ENCODE measurements around the gene C15orf62.

C15orf62 gene

GRCh38 chr15:40776537-40777141 lies 6.9 kb downstream of the C15orf62 start:
- Histone ChIP-seq H3K27ac (no peak overlapping the region), H3K36me3 (replicated peaks) (peaks cover 54% of the 10 kb centered on the region), H3K27me3 (replicated peaks) (no peaks in the 10 kb centered on the region), H3K4me3 (ENCODE audit: low read depth, low read length) (no peak overlapping the region)
- in situ Hi-C loops (cut with HindIII; ENCODE audit: low pct_ligation_motif_present, low sequenced_read_pairs): no loop called here
- DNase-seq: no peak
- no peak for TF ChIP-seq CTCF (IDR thresholded peaks at IDR 0.05; ENCODE audit: low read depth, low read length, missing control alignments)

- in situ Hi-C loops (cut with HindIII; ENCODE audit: low pct_ligation_motif_present, low sequenced_read_pairs): no loop called here
- DNase-seq: no peak
- H3K36me3 ChIP-seq (replicated peaks): peaks cover 14% of the 10 kb centered on the region
- H3K27ac ChIP-seq: no peak overlapping the region
- no peaks in the 10 kb centered on the region for H3K27me3 ChIP-seq (replicated peaks)
- H3K4me3 ChIP-seq (ENCODE audit: low read depth, low read length): no peak overlapping the region
- peak; percentile 73 for TF ChIP-seq CTCF (IDR thresholded peaks at IDR 0.05; ENCODE audit: low read depth, low read length, missing control alignments)
These were observed 12.9 kb downstream of the C15orf62 start for GRCh38 chr15:40782609-40783227.

- in situ Hi-C loops (cut with HindIII; ENCODE audit: low pct_ligation_motif_present, low sequenced_read_pairs): no loop called here
- no peak for DNase-seq
- no peak overlapping the region for H3K4me3 ChIP-seq (ENCODE audit: low read depth, low read length)
- H3K27me3 ChIP-seq (replicated peaks): no peaks in the 10 kb centered on the region
- TF ChIP-seq CTCF (IDR thresholded peaks at IDR 0.05; ENCODE audit: low read depth, low read length, missing control alignments): no peak
- H3K27ac ChIP-seq: no peak overlapping the region
- no peaks in the 10 kb centered on the region for H3K36me3 ChIP-seq (replicated peaks)
These were observed 15.4 kb downstream of the C15orf62 start for GRCh38 chr15:40785164-40785563.

GRCh38 chr15:40785814-40786213 lies 16.0 kb downstream of the C15orf62 start:
- H3K4me3 ChIP-seq (ENCODE audit: low read depth, low read length): no peak overlapping the region
- no peaks in the 10 kb centered on the region for H3K36me3 ChIP-seq (replicated peaks)
- in situ Hi-C loops (cut with HindIII; ENCODE audit: low pct_ligation_motif_present, low sequenced_read_pairs): no loop called here
- H3K27me3 ChIP-seq (replicated peaks): no peaks in the 10 kb centered on the region
- no peak overlapping the region for H3K27ac ChIP-seq
- DNase-seq: no peak
- TF ChIP-seq CTCF (IDR thresholded peaks at IDR 0.05; ENCODE audit: low read depth, low read length, missing control alignments): no peak

- Histone ChIP-seq H3K27me3 (replicated peaks) (no peaks in the 10 kb centered on the region), H3K4me3 (ENCODE audit: low read depth, low read length) (no peak overlapping the region), H3K36me3 (replicated peaks) (no peaks in the 10 kb centered on the region), H3K27ac (no peak overlapping the region)
- in situ Hi-C loops (cut with HindIII; ENCODE audit: low pct_ligation_motif_present, low sequenced_read_pairs): no loop called here
- TF ChIP-seq CTCF (IDR thresholded peaks at IDR 0.05; ENCODE audit: low read depth, low read length, missing control alignments): no peak
- DNase-seq: peak; percentile 49
These were observed 17.6 kb downstream of the C15orf62 start for GRCh38 chr15:40787344-40787841.
